Kidney (tissue), 14 donors: ENCODE data around the gene STK26. TPM values are rescaled to one million over a fixed set of nuclear protein-coding genes. Genes with fewer than 3 reads are reported as not detected.
"Not testable (repeated sequence)": the region's sequence is repeated elsewhere in the genome, so short reads cannot be mapped to it uniquely, and the experiment has no call there.

Experiments used
- DNase-seq, 5 donors: peaks; one replicate each; pipeline ENCODE4 v3.0.0-alpha.2; 2013 to 2020
- FAIRE-seq: peaks from 2 replicates; lab custom pipeline; 2012; peaks lifted over from hg19 to GRCh38; lab: Jason Lieb, UNC
- H3K27ac ChIP-seq, 2 donors: one replicate each; pipeline ENCODE4 v1.7.0; 2013; ENCODE audit warnings: low read depth in 2 of 2, low read length in 2 of 2, inconsistent platforms in 1 of 2
- H3K27me3 ChIP-seq: one replicate; pipeline ENCODE4 v1.7.1; 2013; ENCODE audit warnings: low read length, inconsistent platforms; ENCODE audit not compliant: control insufficient read depth, insufficient read depth
- H3K36me3 ChIP-seq, 3 donors: one replicate each; pipeline versions ENCODE4 v1.7.0 to v1.7.1; 2013; ENCODE audit warnings: low read length in 3 of 3, control low read depth in 1 of 3, inconsistent platforms in 1 of 3; ENCODE audit not compliant: insufficient read depth in 3 of 3, control insufficient read depth in 2 of 3
- H3K4me1 ChIP-seq, 3 donors: one replicate each; pipeline versions ENCODE4 v1.7.0 to v1.7.1; 2013; ENCODE audit warnings: low read length in 3 of 3, inconsistent platforms in 1 of 3, low read depth in 1 of 3; ENCODE audit not compliant: control insufficient read depth in 2 of 3, insufficient read depth in 2 of 3
- H3K4me3 ChIP-seq, 3 donors: one replicate each; pipeline versions ENCODE4 v1.7.0 to v1.8.1; 2013; ENCODE audit warnings: low read length in 3 of 3, control low read depth in 1 of 3, inconsistent platforms in 1 of 3
- H3K9ac ChIP-seq, 3 donors: one replicate each; pipeline versions ENCODE4 v1.7.0 to v1.7.1; 2013; ENCODE audit warnings: low read length in 3 of 3, control low read depth in 1 of 3, inconsistent platforms in 1 of 3
- H3K9me3 ChIP-seq, 3 donors: one replicate each; pipeline versions ENCODE4 v1.7.0 to v1.7.1; 2013; ENCODE audit warnings: low read length in 3 of 3, control low read depth in 1 of 3, inconsistent platforms in 1 of 3; ENCODE audit not compliant: control insufficient read depth in 2 of 3, insufficient read depth in 1 of 3
- CTCF ChIP-seq: IDR thresholded peaks from 3 replicates; pipeline ENCODE4 v1.5.1; 2012; ENCODE audit warnings: mild to moderate bottlenecking, moderate library complexity, borderline replicate concordance; ENCODE audit not compliant: insufficient read depth; ENCODE audit errors: extremely low read depth
- intact Hi-C: fragments of 100-400 bp; cut with DNase I; formaldehyde crosslinking; loops from one replicate; pipeline ENCODE4 v1.11.1; 2022
- polyA plus RNA-seq: library from polyadenylated mRNA; stranded (reverse); fragments of 350-450 nt; fragmentation: Illumina TruSeq; extraction: RNeasy Lipid Tissue Mini Kit (QIAGEN cat#74804); gene quantifications from one replicate; pipeline ENCODE4 v1.2.3, GENCODE V29; 2014; ENCODE audit warnings: low read depth, low replicate concordance; ENCODE audit not compliant: insufficient read depth
- total RNA-seq: library from RNA; stranded (reverse); fragmentation: NEBNext Ultra II Directional; extraction: Animal tissue kit (Norgen Biotek cat#: 25700); gene quantifications from one replicate; pipeline ENCODE4 v1.2.1, GENCODE V29; 2021
- donor health status: control.
- donor health status: control.
- donor health status: control.
- donor health status: control.
- donor health status: control.
- donor health status: DM: yes; HTN: yes; CAD: no.
- donor health status: Normal renal cell carcinoma (clear cell type).

The STK26 gene
- total and polyA plus RNA-seq, 2 donors from 2014 or later: 2.4 to 4.3 TPM

- intact Hi-C loops: no loop called here
- H3K27me3 ChIP-seq: peaks cover 11% of the 10 kb centered on the region
Observed at GRCh38 chrX:132001127-132001526, 22.0 kb upstream of the STK26 start.

GRCh38 chrX:132004728-132005127 is 18.4 kb upstream of the STK26 start:
- H3K4me3 ChIP-seq: no peak overlapping the region
- FAIRE-seq (no peak), DNase-seq (no peak)
- no peaks in the 10 kb centered on the region for H3K9me3 ChIP-seq
- H3K27me3 ChIP-seq: peaks cover 11% of the 10 kb centered on the region
- H3K36me3 ChIP-seq: no peaks in the 10 kb centered on the region
- no peaks in the 10 kb centered on the region for H3K4me1 ChIP-seq
- TF ChIP-seq CTCF: no peak
- intact Hi-C loops: no loop called here
- H3K9ac ChIP-seq: no peak overlapping the region
- no peak overlapping the region for H3K27ac ChIP-seq

More at GRCh38 chrX:132001127-132001526, 22.0 kb upstream of the STK26 start:
- H3K9me3 ChIP-seq: no peaks in the 10 kb centered on the region
- no peak for TF ChIP-seq CTCF
- H3K27ac ChIP-seq: no peak overlapping the region
- H3K4me1 ChIP-seq: no peaks in the 10 kb centered on the region
- no peaks in the 10 kb centered on the region for H3K36me3 ChIP-seq
- DNase-seq (no peak), FAIRE-seq (no peak)
- no peak overlapping the region for H3K4me3 ChIP-seq
- H3K9ac ChIP-seq: no peak overlapping the region

GRCh38 chrX:132009350-132009749 is 13.8 kb upstream of the STK26 start:
- H3K4me1 ChIP-seq: no peaks in the 10 kb centered on the region
- no peak for FAIRE-seq
- H3K4me3 ChIP-seq: no peak overlapping the region

DNA sequence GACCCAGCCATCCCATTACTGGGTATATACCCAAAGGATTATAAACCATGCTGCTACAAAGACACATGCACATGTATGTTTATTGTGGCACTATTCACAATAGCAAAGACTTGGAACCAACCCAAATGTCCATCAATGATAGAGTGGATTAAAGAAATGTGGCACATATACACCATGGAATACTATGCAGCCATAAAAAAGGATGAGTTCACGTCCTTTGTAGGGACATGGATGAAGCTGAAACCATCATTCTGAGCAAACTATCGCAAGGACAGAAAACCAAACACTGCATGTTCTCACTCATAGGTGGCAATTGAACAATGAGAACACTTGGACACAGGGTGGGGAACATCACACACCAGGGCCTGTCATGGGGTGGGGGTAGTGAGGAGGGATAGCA is 12.9 kb upstream of the STK26 start:
- H3K27ac ChIP-seq, FAIRE-seq, H3K9ac ChIP-seq, intact Hi-C loops, H3K9me3 ChIP-seq, H3K4me1 ChIP-seq, H3K27me3 ChIP-seq, DNase-seq, H3K4me3 ChIP-seq, H3K36me3 ChIP-seq: not testable (repeated sequence)

More at GRCh38 chrX:132009350-132009749, 13.8 kb upstream of the STK26 start:
- Histone ChIP-seq H3K27me3 (peaks cover 2% of the 10 kb centered on the region), H3K9ac (no peak overlapping the region), H3K27ac (no peak overlapping the region), H3K36me3 (no peaks in the 10 kb centered on the region), H3K9me3 (no peaks in the 10 kb centered on the region)
- no peak for TF ChIP-seq CTCF
- intact Hi-C loops: no loop called here
- no peak for DNase-seq
